Cardiac muscle cell (in vitro differentiated cells and primary cell): Measurements from ENCODE around the gene SERPINA3. TPM values are rescaled to one million over a fixed set of nuclear protein-coding genes. Genes with fewer than 3 reads are reported as not detected.

Experiments
- DNase-seq, 2 donors: peaks; one replicate each; pipeline versions ENCODE4 v3.0.0 to v3.0.0-alpha.2; 2010 to 2017; ENCODE audit warnings: low read depth in 1 of 2, low spot score in 1 of 2
- H3K27ac ChIP-seq: fragments of 200-600 bp; sonication (generic); 2 replicates; pipeline ENCODE4 v1.5.1; 2016
- H3K27me3 ChIP-seq: fragments of 200-600 bp; sonication (generic); 2 replicates; pipeline ENCODE4 v1.6.0; 2016; ENCODE audit warnings: control low read depth
- H3K36me3 ChIP-seq: fragments of 200-600 bp; sonication (generic); 2 replicates; pipeline ENCODE4 v1.5.1; 2016; ENCODE audit warnings: control low read depth
- H3K4me1 ChIP-seq: fragments of 200-600 bp; sonication (generic); 2 replicates; pipeline ENCODE4 v1.8.1; 2017; ENCODE audit warnings: low read depth, mild to moderate bottlenecking, mixed run types
- H3K4me3 ChIP-seq: fragments of 200-600 bp; sonication (generic); 2 replicates; pipeline ENCODE4 v1.5.1; 2016; ENCODE audit warnings: mild to moderate bottlenecking
- H3K9me3 ChIP-seq: fragments of 200-600 bp; sonication (generic); 2 replicates; pipeline ENCODE4 v1.5.1; 2017; ENCODE audit warnings: low read depth, mild to moderate bottlenecking, control low read depth
- CTCF ChIP-seq: IDR thresholded peaks from 2 replicates; pipeline ENCODE4 v1.5.1; 2012; ENCODE audit warnings: low read depth, mild to moderate bottlenecking, low read length
- polyA plus RNA-seq: library from polyadenylated mRNA; unstranded; fragments of >200 nt; fragmentation: Nextera tagmentation; extraction: Ambion mirVana; gene quantifications from 2 replicates; pipeline ENCODE4 v1.2.1, GENCODE V29; 2016
- total RNA-seq: library from RNA; depleted of rRNA; stranded (reverse); fragments of >200 nt; gene quantifications from 2 replicates; pipeline ENCODE4 v1.2.3, GENCODE V29; 2016

SERPINA3 gene
- total and polyA plus RNA-seq, 2 experiments from 2014 or later: 0.31 TPM; not detected in 1

- no peak for TF ChIP-seq CTCF
- Histone ChIP-seq H3K4me3 (no peak overlapping the region), H3K27ac (no peak overlapping the region), H3K36me3 (no peaks in the 10 kb centered on the region), H3K9me3 (no peaks in the 10 kb centered on the region), H3K27me3 (no peaks in the 10 kb centered on the region), H3K4me1 (no peaks in the 10 kb centered on the region)
- no peak for DNase-seq
Measured at GRCh38 chr14:94613720-94614644, 1.8 kb downstream of the SERPINA3 start.

GRCh38 chr14:94614802-94615201, 2.6 kb downstream of the SERPINA3 start:
- Histone ChIP-seq H3K27me3 (no peaks in the 10 kb centered on the region), H3K36me3 (no peaks in the 10 kb centered on the region), H3K4me1 (no peaks in the 10 kb centered on the region), H3K9me3 (no peaks in the 10 kb centered on the region), H3K27ac (no peak overlapping the region), H3K4me3 (no peak overlapping the region)
- TF ChIP-seq CTCF: no peak
- DNase-seq: no peak

- no peak for TF ChIP-seq CTCF
- Histone ChIP-seq H3K27me3 (no peaks in the 10 kb centered on the region), H3K36me3 (no peaks in the 10 kb centered on the region), H3K9me3 (no peaks in the 10 kb centered on the region), H3K4me1 (no peaks in the 10 kb centered on the region), H3K27ac (no peak overlapping the region), H3K4me3 (no peak overlapping the region)
- no peak for DNase-seq
Measured at GRCh38 chr14:94615254-94615653, 3.1 kb downstream of the SERPINA3 start.

GRCh38 chr14:94615823-94616570, 3.8 kb downstream of the SERPINA3 start:
- Histone ChIP-seq H3K9me3 (no peaks in the 10 kb centered on the region), H3K36me3 (no peaks in the 10 kb centered on the region), H3K4me3 (no peak overlapping the region), H3K27ac (no peak overlapping the region), H3K4me1 (no peaks in the 10 kb centered on the region), H3K27me3 (no peaks in the 10 kb centered on the region)
- no peak for TF ChIP-seq CTCF
- DNase-seq: no peak

- Histone ChIP-seq H3K4me1 (no peaks in the 10 kb centered on the region), H3K4me3 (no peak overlapping the region), H3K9me3 (no peaks in the 10 kb centered on the region), H3K27ac (no peak overlapping the region), H3K36me3 (no peaks in the 10 kb centered on the region), H3K27me3 (no peaks in the 10 kb centered on the region)
- no peak for DNase-seq
- TF ChIP-seq CTCF: no peak
Measured at GRCh38 chr14:94617366-94617941, 5.3 kb downstream of the SERPINA3 start.
